HepG2 (cell line): ENCODE measurements around the gene RNU4-1.

ENCODE experiments used
- ARNTL ChIP-seq: sonication (generic); formaldehyde crosslinking; IDR thresholded peaks from 2 replicates; pipeline ENCODE4 v1.4.0; 2020; ENCODE audit warnings: mild to moderate bottlenecking, missing genetic modification reagents
- SIX4 ChIP-seq: sonication (generic); formaldehyde crosslinking; IDR thresholded peaks from 2 replicates; pipeline ENCODE4 v1.4.0; 2020; ENCODE audit warnings: missing genetic modification reagents
- TF ChIP-seq, protein P1 (sequence below): sonication (generic); formaldehyde crosslinking; IDR thresholded peaks from 2 replicates; pipeline ENCODE4 v1.4.0; 2020; ENCODE audit warnings: missing genetic modification reagents

- TF ChIP-seq SIX4 (CRISPR knock-in tag) (no peak), ARNTL (CRISPR knock-in tag) (no peak)
- TF ChIP-seq, protein P1, sequence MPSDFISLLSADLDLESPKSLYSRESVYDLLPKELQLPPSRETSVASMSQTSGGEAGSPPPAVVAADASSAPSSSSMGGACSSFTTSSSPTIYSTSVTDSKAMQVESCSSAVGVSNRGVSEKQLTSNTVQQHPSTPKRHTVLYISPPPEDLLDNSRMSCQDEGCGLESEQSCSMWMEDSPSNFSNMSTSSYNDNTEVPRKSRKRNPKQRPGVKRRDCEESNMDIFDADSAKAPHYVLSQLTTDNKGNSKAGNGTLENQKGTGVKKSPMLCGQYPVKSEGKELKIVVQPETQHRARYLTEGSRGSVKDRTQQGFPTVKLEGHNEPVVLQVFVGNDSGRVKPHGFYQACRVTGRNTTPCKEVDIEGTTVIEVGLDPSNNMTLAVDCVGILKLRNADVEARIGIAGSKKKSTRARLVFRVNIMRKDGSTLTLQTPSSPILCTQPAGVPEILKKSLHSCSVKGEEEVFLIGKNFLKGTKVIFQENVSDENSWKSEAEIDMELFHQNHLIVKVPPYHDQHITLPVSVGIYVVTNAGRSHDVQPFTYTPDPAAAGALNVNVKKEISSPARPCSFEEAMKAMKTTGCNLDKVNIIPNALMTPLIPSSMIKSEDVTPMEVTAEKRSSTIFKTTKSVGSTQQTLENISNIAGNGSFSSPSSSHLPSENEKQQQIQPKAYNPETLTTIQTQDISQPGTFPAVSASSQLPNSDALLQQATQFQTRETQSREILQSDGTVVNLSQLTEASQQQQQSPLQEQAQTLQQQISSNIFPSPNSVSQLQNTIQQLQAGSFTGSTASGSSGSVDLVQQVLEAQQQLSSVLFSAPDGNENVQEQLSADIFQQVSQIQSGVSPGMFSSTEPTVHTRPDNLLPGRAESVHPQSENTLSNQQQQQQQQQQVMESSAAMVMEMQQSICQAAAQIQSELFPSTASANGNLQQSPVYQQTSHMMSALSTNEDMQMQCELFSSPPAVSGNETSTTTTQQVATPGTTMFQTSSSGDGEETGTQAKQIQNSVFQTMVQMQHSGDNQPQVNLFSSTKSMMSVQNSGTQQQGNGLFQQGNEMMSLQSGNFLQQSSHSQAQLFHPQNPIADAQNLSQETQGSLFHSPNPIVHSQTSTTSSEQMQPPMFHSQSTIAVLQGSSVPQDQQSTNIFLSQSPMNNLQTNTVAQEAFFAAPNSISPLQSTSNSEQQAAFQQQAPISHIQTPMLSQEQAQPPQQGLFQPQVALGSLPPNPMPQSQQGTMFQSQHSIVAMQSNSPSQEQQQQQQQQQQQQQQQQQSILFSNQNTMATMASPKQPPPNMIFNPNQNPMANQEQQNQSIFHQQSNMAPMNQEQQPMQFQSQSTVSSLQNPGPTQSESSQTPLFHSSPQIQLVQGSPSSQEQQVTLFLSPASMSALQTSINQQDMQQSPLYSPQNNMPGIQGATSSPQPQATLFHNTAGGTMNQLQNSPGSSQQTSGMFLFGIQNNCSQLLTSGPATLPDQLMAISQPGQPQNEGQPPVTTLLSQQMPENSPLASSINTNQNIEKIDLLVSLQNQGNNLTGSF (CRISPR knock-in tag) = no peak
These were observed 34.6 kb downstream of the RNU4-1 start for GRCh38 chr12:120258323-120258896.
